ENCODE measurements around the gene EXD3. TPM values are rescaled to one million over a fixed set of nuclear protein-coding genes. Genes with fewer than 3 reads are reported as not detected.

Gene EXD3
- total and polyA plus RNA-seq, 8 donors: 12.9 to 105 (median 24.0) TPM

DNA sequence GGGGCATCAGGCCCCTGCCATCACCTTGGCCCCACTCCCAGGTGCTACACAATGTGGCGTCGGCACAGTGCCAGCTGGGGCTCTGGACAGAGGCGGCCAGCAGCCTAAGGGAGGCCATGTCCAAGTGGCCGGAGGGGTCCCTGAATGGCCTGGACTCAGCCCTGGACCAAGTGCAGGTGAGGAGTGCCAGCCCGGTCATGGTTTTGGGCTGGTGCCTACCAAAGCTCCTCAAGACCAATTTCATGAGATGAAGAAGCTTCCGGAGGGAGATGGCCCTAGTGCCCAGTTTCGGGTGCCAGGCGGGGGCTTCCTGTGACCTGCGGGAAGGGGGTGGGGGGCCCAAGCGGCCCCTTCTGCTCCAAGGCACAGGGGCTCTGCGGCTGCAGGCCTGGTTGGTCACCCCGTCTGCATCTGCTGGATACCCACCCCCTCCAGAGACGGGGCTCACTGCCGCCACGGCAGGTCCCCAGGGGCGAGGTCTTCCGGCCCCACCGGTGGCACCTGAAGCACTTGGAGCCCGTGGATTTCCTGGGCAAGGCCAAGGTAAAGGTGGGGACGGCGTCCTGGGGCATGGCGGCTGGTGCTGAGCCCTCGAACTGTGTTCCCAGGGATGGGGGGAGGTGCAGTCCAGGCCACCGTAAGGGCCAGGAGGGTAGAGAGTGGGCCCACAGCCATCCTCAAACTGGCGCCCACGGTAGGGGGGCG is 6.0 kb upstream of the EXD3 start:
- WGBS, 5 donors: 62 to 78% (median 76%) methylated on average over 16 to 27 of the region's 27 CpGs
- intact Hi-C loops (cut with DNase I; ENCODE audit: low total_unique reads): no loop called here
- no peak overlapping the region for H3K27ac ChIP-seq
- H3K9me3 ChIP-seq: no peaks in the 10 kb centered on the region
- H3K4me3 ChIP-seq: peak overlapping the region in 1 of 4 donors; percentile 3
- H3K36me3 ChIP-seq: peaks cover 0 to 3% (median 0%) of the 10 kb centered on the region in 4 donors
- TF ChIP-seq POLR2AphosphoS5 (IDR thresholded peaks at IDR 0.05) (no peak), EP300 (IDR thresholded peaks at IDR 0.05) (no peak), POLR2A (IDR thresholded peaks at IDR 0.05) (no peak)
- TF ChIP-seq, protein P1, sequence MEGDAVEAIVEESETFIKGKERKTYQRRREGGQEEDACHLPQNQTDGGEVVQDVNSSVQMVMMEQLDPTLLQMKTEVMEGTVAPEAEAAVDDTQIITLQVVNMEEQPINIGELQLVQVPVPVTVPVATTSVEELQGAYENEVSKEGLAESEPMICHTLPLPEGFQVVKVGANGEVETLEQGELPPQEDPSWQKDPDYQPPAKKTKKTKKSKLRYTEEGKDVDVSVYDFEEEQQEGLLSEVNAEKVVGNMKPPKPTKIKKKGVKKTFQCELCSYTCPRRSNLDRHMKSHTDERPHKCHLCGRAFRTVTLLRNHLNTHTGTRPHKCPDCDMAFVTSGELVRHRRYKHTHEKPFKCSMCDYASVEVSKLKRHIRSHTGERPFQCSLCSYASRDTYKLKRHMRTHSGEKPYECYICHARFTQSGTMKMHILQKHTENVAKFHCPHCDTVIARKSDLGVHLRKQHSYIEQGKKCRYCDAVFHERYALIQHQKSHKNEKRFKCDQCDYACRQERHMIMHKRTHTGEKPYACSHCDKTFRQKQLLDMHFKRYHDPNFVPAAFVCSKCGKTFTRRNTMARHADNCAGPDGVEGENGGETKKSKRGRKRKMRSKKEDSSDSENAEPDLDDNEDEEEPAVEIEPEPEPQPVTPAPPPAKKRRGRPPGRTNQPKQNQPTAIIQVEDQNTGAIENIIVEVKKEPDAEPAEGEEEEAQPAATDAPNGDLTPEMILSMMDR (IDR thresholded peaks at IDR 0.05): no peak
- peak in 1 of 2 donors; percentile 63 for DNase-seq
- no peaks in the 10 kb centered on the region for H3K27me3 ChIP-seq
- peaks cover 12 to 43% (median 40%) of the 10 kb centered on the region in 4 donors for H3K4me1 ChIP-seq

DNA sequence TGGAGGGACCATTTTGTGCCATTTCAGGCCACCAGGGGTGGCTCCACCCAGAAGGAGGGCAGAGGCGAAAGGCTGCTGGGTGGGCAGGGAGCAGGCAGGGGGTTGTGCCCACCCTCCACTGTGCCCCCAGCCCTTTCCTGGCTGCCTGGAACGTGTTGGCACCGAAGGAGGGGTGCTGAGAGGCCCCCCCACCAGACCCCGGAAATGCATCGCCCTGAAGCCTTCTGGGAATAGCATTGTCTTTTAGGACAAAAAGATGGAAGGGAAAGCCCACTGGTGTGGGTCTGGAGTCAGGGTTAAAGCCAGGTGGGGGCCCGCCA is 5.3 kb upstream of the EXD3 start:
- H3K36me3 ChIP-seq: no peaks in the 10 kb centered on the region
- WGBS, 5 donors: 53 to 77% (median 64%) methylated on average over 3 to 6 of the region's 6 CpGs
- TF ChIP-seq POLR2AphosphoS5 (IDR thresholded peaks at IDR 0.05): no peak
- TF ChIP-seq POLR2A (IDR thresholded peaks at IDR 0.05): no peak
- TF ChIP-seq, protein P1 (IDR thresholded peaks at IDR 0.05): no peak
- TF ChIP-seq EP300 (IDR thresholded peaks at IDR 0.05): no peak
- H3K27me3 ChIP-seq: no peaks in the 10 kb centered on the region
- H3K27ac ChIP-seq: no peak overlapping the region
- H3K4me3 ChIP-seq: no peak overlapping the region
- H3K4me1 ChIP-seq: peaks cover 17 to 50% (median 46%) of the 10 kb centered on the region in 4 donors
- intact Hi-C loops (cut with DNase I; ENCODE audit: low total_unique reads): no loop called here
- DNase-seq: no peak
- no peaks in the 10 kb centered on the region for H3K9me3 ChIP-seq

DNA sequence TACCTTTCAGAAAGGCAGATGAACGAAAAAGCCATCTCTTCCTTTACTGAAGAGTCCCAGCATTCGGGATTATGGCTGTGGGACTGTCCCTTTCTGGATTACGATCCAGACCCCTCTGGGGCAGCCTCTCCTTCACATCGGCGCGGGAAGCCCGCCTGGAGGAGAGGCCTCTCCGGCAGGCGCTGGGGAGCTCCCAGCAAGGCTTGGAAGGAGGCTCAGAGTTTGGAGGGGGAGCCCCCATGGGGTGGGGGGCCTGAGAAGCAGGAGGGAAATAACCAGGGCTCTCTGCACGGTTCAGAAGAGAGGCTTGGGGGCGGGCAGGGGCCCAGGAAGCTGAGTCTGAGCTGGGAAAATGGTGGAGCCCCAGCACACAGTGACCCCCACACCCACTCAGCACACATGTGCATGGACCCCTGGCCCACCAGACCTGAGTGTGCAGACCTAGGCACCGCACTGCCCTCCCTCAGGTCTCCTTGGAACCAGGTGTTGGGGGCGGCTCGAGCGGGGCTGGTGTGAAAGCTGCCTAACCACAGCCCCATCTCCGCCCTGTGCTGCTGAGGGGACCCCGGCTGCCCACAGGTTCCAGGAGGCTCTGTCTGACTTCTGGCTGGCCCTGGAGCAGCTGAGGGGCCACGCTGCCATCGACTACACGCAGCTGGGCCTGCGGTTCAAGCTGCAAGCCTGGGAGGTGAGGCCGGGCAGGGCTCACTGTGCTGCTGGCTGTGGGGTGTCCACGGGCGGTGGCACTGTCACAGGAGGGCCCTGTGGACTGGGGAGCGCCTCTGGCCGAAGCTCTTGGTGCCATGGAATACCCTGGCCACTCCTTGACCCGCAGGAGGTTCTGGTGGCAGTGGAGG is 4.7 kb upstream of the EXD3 start:
- no peak overlapping the region for H3K4me3 ChIP-seq
- WGBS, 5 donors: 77 to 84% (median 83%) methylated on average over 16 to 27 of the region's 27 CpGs
- DNase-seq: no peak
- peaks cover 17 to 50% (median 46%) of the 10 kb centered on the region in 4 donors for H3K4me1 ChIP-seq
- intact Hi-C loops (cut with DNase I; ENCODE audit: low total_unique reads): no loop called here
- no peaks in the 10 kb centered on the region for H3K36me3 ChIP-seq
- H3K9me3 ChIP-seq: no peaks in the 10 kb centered on the region
- H3K27me3 ChIP-seq: no peaks in the 10 kb centered on the region
- no peak overlapping the region for H3K27ac ChIP-seq
- TF ChIP-seq POLR2A (IDR thresholded peaks at IDR 0.05) (no peak), EP300 (IDR thresholded peaks at IDR 0.05) (no peak), POLR2AphosphoS5 (IDR thresholded peaks at IDR 0.05) (no peak)
- TF ChIP-seq, protein P1 (IDR thresholded peaks at IDR 0.05): no peak

DNA sequence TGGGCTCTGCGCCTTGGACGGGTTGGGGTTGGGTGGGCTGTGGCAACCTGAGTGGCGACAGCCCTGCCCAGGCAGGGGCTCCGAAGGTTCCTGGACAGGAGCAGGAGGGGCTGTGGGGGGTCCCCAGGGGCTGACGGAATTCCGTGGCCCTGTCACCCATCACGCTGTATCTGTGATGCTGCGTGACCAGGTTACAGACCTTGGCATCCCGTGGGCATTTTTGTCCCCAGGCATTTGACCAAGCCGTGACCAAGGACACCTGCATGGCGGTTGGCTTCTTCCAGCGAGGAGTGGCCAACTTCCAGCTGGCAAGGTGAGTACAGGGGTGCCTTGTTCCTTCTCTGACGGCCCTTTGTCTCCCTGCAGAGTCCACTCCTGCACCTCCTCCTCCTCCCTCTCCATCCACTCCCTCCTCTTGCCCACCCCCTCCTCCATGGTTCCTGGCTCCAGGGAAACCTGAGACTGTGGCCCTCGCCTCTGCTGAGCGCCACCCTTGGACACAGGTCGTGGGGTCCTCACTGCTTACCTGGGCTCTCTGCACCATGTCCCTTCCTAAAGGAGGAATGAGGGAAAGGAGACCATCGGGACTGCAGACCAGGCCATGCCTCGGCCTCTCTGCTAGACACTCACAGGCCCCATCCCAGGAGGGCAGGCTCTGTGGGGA is 3.2 kb upstream of the EXD3 start:
- WGBS, 5 donors: 82 to 86% (median 84%) methylated on average over 18 of the region's 18 CpGs
- intact Hi-C loops (cut with DNase I; ENCODE audit: low total_unique reads): no loop called here

More for the DNA sequence above, 3.2 kb upstream of the EXD3 start:
- no peak overlapping the region for H3K27ac ChIP-seq
- H3K27me3 ChIP-seq: no peaks in the 10 kb centered on the region
- no peaks in the 10 kb centered on the region for H3K36me3 ChIP-seq
- TF ChIP-seq POLR2A (IDR thresholded peaks at IDR 0.05) (no peak), EP300 (IDR thresholded peaks at IDR 0.05) (no peak), POLR2AphosphoS5 (IDR thresholded peaks at IDR 0.05) (no peak)
- TF ChIP-seq, protein P1 (IDR thresholded peaks at IDR 0.05): no peak
- no peak overlapping the region for H3K4me3 ChIP-seq
- H3K9me3 ChIP-seq: no peaks in the 10 kb centered on the region
- peak in 1 of 2 donors; percentile 5 for DNase-seq
- peaks cover 24 to 63% (median 58%) of the 10 kb centered on the region in 4 donors for H3K4me1 ChIP-seq

All from stomach (tissue), 9 donors.